GM10847 (cell line): ENCODE results near the gene ZNF729.

Source experiments
- POLR2A ChIP-seq: IDR thresholded peaks from 2 replicates; pipeline ENCODE4 v1.6.1; 2011; ENCODE audit not compliant: insufficient read length; ENCODE audit errors: extremely low read depth

The ZNF729 gene

DNA sequence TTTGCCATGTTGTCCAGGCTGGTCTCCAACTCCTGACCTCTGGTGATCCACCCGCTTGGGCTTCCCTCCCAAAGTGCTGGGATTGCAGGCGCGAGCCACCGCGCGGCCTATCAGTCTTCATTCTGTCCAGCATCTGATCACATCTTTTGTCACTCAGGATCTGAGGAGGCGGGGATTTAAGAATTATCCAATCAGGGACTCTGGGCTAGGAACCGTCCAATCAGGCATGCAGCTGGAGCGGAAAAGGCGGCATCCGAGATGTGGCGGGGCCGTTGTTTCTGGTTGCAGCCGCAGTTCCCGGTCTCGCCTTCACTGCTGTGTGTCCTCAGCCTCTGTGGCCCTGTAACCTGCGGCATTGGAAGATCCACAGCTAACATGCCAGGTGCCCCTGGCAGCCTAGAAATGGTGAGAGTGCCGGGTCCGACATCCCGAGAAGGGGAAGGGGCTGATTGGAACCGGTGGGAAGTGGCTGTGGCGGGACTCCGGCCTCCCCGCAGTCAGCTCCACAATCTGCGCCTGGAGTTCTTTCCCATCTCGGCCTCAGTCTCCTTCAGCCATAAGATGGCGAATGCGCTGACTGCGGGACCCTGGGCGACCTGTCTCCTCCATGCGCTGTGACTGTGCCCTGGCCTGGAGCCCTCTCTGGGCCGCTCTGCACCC lies at the start of gene ZNF729:
TSS of gene ZNF729 (plus strand) at position 291 of the 660 bp plus-strand sequence. CDS start at position 376, 85 bp downstream.
- TF ChIP-seq POLR2A, result no peak

DNA sequence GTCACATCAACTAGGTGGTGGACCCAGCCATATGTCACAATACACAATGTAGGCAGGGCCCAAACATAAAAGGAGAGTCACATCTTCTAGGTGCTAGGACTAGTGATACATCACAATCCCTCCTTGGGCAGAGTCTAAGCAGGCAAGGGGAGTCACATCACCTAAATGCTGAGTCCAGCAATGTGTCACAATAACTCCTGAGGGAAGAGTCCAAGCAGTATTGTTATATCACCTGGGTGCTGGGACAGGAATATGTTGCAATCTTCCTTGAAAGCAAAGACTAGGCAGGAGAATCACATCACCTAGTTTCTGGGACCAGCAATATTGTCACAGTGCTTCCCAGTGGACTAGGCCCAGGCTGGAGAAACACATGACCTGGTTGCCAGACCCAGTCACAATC lies 29.4 kb upstream of the ZNF729 start:
- no peak for TF ChIP-seq POLR2A

DNA sequence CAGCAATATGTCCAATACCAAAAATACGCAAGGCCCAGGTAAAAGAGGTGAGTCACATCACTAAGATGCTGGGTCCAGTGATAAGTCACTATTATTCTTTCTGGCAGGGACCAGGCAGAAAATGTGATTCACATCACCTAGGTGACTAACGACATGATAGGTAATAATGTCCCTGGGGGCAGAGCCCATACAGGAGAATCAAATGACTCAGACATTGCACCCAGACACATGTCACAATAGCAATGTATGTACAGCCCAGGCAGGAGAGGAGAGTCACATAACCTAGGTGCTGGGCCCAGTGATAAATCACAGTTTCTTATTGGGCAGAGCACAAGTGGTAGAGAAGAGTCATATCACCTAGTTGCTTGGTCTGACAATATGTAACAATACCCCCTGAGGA lies 28.9 kb upstream of the ZNF729 start:
- TF ChIP-seq POLR2A, result no peak

- TF ChIP-seq POLR2A, result no peak
Observed at GRCh38 chr19:22257916-22258315, 28.3 kb upstream of the ZNF729 start.

DNA sequence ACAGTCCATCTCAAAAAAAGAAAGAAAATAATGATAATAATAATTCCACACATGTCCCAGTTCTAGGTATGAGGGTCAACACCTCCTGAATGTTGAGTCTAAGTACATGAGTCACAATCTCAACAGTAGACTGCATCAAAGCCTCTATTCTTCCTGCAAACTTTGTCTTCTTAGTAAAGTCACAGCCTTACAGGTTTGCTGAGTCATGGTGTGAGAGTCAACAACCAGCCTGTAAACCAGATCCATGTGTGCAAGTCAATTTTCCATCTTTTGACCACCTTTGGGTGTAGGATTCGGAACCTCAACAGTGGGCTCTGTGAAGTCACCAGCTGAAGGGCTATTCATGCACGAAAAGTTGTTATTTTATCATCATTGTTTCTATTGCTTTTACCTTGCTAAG lies 25.7 kb upstream of the ZNF729 start:
- no peak for TF ChIP-seq POLR2A

DNA sequence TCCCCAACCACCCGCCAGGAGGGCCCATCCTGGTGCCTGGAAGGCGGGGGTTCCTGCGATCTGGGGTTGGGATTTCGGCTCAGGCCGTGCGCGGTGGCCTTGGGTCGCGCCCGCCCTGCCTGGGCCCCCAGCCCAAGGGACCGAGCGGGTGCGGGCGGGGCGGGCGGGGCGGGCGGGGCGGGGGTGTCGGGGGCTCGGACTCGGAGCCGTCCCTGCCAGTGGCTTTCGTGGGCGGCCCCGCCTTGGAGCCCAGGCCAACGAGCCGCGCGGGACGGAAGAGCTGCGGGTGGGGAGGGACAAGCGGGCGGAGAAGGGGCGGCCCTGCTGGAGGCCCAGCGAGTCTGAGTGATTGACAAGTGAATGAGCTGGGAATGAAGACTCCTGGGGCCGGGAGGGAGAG lies 24.6 kb upstream of the ZNF729 start:
- TF ChIP-seq POLR2A, result no peak

DNA sequence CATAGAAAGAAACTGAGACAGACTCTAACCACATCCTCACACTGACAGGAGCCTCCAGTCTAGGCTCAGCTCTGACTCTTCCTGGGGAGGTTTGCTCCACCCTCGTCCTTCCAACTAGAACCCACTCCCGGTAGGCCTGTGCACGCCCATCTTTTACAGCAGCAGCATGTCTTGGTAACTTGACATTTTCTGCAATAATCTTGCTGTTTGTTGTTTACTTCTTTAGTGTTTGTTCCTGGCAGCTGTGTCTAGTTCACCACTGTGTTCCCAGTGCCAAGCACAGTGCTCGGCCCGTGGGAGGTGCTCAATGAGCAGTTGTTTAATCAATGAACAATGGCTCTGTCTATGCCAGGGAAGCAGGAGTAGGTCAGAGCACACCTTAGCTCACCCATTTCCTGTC lies 23.1 kb upstream of the ZNF729 start:
- TF ChIP-seq POLR2A, result no peak

DNA sequence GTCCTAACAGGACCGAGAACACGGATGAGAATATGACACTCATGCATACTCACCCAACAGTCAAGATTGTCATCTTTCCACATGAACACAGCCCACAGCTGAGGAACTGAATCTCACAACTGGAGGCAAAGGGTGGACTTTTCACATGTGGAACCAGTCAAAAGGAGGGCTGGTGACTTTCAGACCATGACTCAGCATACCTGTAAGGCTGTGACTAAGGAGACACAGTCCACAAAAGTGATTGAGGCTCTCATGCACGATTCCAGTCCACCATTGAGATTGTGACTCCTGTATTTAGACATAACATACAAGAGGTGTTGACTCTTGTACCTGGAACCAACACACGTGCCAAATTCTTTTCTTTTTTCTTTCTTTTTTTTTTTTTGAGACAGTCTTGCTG lies 40.0 kb downstream of the ZNF729 start:
- TF ChIP-seq POLR2A, result no peak

DNA sequence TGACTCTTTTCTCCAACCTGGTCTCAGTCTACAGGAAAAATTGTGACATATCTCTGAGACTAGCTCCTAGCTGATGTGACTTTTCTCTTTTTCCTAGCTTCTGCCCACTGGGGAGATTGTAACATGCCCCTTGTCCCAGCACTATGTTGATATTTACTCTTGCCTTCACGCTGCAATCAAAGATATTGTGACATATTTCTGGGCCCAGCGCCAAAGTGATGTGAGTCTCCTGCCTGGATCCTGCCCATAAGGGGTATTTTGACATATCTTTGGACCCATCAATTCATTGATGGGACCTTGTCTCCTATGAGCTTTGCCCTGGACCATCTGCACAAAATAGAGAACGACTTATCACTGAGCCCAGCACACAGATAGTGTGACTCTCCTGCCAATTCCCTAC lies 41.1 kb downstream of the ZNF729 start:
- TF ChIP-seq POLR2A, result no peak

- TF ChIP-seq POLR2A, result no peak
Observed at GRCh38 chr19:22331521-22331920, 45.3 kb downstream of the ZNF729 start.

DNA sequence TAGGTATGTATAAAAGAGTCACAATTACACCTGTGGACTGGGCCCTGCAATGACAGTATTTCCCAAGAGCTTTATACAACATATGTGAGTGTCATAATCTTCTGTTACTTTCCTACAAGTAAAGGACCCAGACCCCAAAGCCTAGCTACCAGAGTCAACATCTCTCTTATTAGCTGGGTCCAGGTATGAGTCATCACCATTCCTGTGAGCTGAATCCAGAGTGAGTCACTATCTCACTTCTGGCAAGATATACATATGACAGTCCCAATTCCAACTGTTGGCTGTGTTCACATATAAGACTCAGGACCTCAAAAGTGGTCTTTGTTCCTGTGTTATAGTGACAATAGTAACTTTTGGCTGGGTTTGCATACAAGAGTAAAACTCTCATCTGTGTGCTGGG lies 46.7 kb downstream of the ZNF729 start:
- no peak for TF ChIP-seq POLR2A

GRCh38 chr19:22335716-22336115 lies 49.5 kb downstream of the ZNF729 start:
- TF ChIP-seq POLR2A, result no peak

- TF ChIP-seq POLR2A, result no peak
Observed at GRCh38 chr19:22354665-22355064, 68.4 kb downstream of the ZNF729 start.
